ENCODE data around the gene ASCC3. TPM values are rescaled to one million over a fixed set of nuclear protein-coding genes. Genes with fewer than 3 reads are reported as not detected.
"Not testable (repeated sequence)": the region's sequence is repeated elsewhere in the genome, so short reads cannot be mapped to it uniquely, and the experiment has no call there.

Gene ASCC3
- total RNA-seq, 1 donor from 2014 or later, result 57.9 TPM

- no peak for DNase-seq (ENCODE audit: low spot score)
- Mint-ChIP-seq H3K36me3 (ENCODE audit: low read depth, unreplicated experiment) (peaks cover 5% of the 10 kb centered on the region), H3K27me3 (ENCODE audit: unreplicated experiment) (no peaks in the 10 kb centered on the region), H3K4me1 (ENCODE audit: unreplicated experiment) (no peaks in the 10 kb centered on the region), H3K9me3 (ENCODE audit: unreplicated experiment) (no peaks in the 10 kb centered on the region), H3K27ac (ENCODE audit: unreplicated experiment) (no peak overlapping the region), H3K4me3 (ENCODE audit: unreplicated experiment) (no peak overlapping the region)
- no peak for TF ChIP-seq CTCF (IDR thresholded peaks at IDR 0.05; ENCODE audit: unreplicated experiment)
These were observed 16.5 kb upstream of the ASCC3 start for GRCh38 chr6:100897671-100898070.

GRCh38 chr6:100893743-100894142, 12.6 kb upstream of the ASCC3 start:
- DNase-seq (ENCODE audit: low spot score), result no peak
- peaks cover 6% of the 10 kb centered on the region for H3K27me3 Mint-ChIP-seq (ENCODE audit: unreplicated experiment)
- H3K36me3 Mint-ChIP-seq (ENCODE audit: low read depth, unreplicated experiment), result peaks cover 1% of the 10 kb centered on the region
- H3K27ac Mint-ChIP-seq (ENCODE audit: unreplicated experiment), result no peak overlapping the region
- no peak for TF ChIP-seq CTCF (IDR thresholded peaks at IDR 0.05; ENCODE audit: unreplicated experiment)
- no peak overlapping the region for H3K4me3 Mint-ChIP-seq (ENCODE audit: unreplicated experiment)
- H3K9me3 Mint-ChIP-seq (ENCODE audit: unreplicated experiment), result no peaks in the 10 kb centered on the region
- no peaks in the 10 kb centered on the region for H3K4me1 Mint-ChIP-seq (ENCODE audit: unreplicated experiment)

GRCh38 chr6:100892693-100893092, 11.6 kb upstream of the ASCC3 start:
- no peak overlapping the region for H3K4me3 Mint-ChIP-seq (ENCODE audit: unreplicated experiment)
- no peaks in the 10 kb centered on the region for H3K9me3 Mint-ChIP-seq (ENCODE audit: unreplicated experiment)
- DNase-seq (ENCODE audit: low spot score), result no peak
- H3K27me3 Mint-ChIP-seq (ENCODE audit: unreplicated experiment), result peaks cover 6% of the 10 kb centered on the region
- TF ChIP-seq CTCF (IDR thresholded peaks at IDR 0.05; ENCODE audit: unreplicated experiment), result no peak
- no peaks in the 10 kb centered on the region for H3K4me1 Mint-ChIP-seq (ENCODE audit: unreplicated experiment)
- H3K36me3 Mint-ChIP-seq (ENCODE audit: low read depth, unreplicated experiment), result no peaks in the 10 kb centered on the region
- no peak overlapping the region for H3K27ac Mint-ChIP-seq (ENCODE audit: unreplicated experiment)

- Mint-ChIP-seq H3K27me3 (ENCODE audit: unreplicated experiment) (peaks cover 6% of the 10 kb centered on the region), H3K4me1 (ENCODE audit: unreplicated experiment) (no peaks in the 10 kb centered on the region), H3K4me3 (ENCODE audit: unreplicated experiment) (no peak overlapping the region), H3K9me3 (ENCODE audit: unreplicated experiment) (no peaks in the 10 kb centered on the region), H3K27ac (ENCODE audit: unreplicated experiment) (no peak overlapping the region), H3K36me3 (ENCODE audit: low read depth, unreplicated experiment) (no peaks in the 10 kb centered on the region)
- no peak for DNase-seq (ENCODE audit: low spot score)
- no peak for TF ChIP-seq CTCF (IDR thresholded peaks at IDR 0.05; ENCODE audit: unreplicated experiment)
These were observed 11.0 kb upstream of the ASCC3 start for GRCh38 chr6:100892116-100892515.

- no peaks in the 10 kb centered on the region for H3K9me3 Mint-ChIP-seq (ENCODE audit: unreplicated experiment)
- no peak overlapping the region for H3K27ac Mint-ChIP-seq (ENCODE audit: unreplicated experiment)
- no peak for DNase-seq (ENCODE audit: low spot score)
- no peaks in the 10 kb centered on the region for H3K36me3 Mint-ChIP-seq (ENCODE audit: low read depth, unreplicated experiment)
- H3K4me3 Mint-ChIP-seq (ENCODE audit: unreplicated experiment), result no peak overlapping the region
- no peak for TF ChIP-seq CTCF (IDR thresholded peaks at IDR 0.05; ENCODE audit: unreplicated experiment)
- no peaks in the 10 kb centered on the region for H3K4me1 Mint-ChIP-seq (ENCODE audit: unreplicated experiment)
- H3K27me3 Mint-ChIP-seq (ENCODE audit: unreplicated experiment), result peaks cover 6% of the 10 kb centered on the region
These were observed 9.9 kb upstream of the ASCC3 start for GRCh38 chr6:100891079-100891478.

GRCh38 chr6:100890646-100891045, 9.5 kb upstream of the ASCC3 start:
- H3K4me1 Mint-ChIP-seq (ENCODE audit: unreplicated experiment); H3K9me3 Mint-ChIP-seq (ENCODE audit: unreplicated experiment); H3K4me3 Mint-ChIP-seq (ENCODE audit: unreplicated experiment): not testable (repeated sequence)

More at GRCh38 chr6:100890646-100891045, 9.5 kb upstream of the ASCC3 start:
- not testable (repeated sequence) for H3K27me3 Mint-ChIP-seq (ENCODE audit: unreplicated experiment); DNase-seq (ENCODE audit: low spot score); H3K27ac Mint-ChIP-seq (ENCODE audit: unreplicated experiment); H3K36me3 Mint-ChIP-seq (ENCODE audit: low read depth, unreplicated experiment)

Data from endothelial cell (in vitro differentiated cells).